Vagina (tissue), 2 donors: ENCODE measurements around the gene GPR137B.
"Not testable (repeated sequence)": the region's sequence is repeated elsewhere in the genome, so short reads cannot be mapped to it uniquely, and the experiment has no call there.

Source experiments
- CTCF ChIP-seq, 3 experiments: fragments of 450-650 bp in 2 of 3; fragments of 200-600 bp in 1 of 3; sonication (generic) in 1 of 3; IDR thresholded peaks; one replicate each; pipeline ENCODE4 v1.5.1; 2017 to 2019; ENCODE audit warnings: antibody characterized with exemption in 3 of 3, mild to moderate bottlenecking in 2 of 3, moderate library complexity in 2 of 3
- POLR2A ChIP-seq, 2 donors: fragments of 450-650 bp; IDR thresholded peaks; one replicate each; pipeline ENCODE4 v1.6.1; 2017; ENCODE audit warnings: antibody characterized with exemption in 2 of 2, mild to moderate bottlenecking in 2 of 2, moderate library complexity in 2 of 2
- POLR2AphosphoS5 ChIP-seq, 2 donors: sonication (generic); formaldehyde crosslinking; IDR thresholded peaks; one replicate each; pipeline ENCODE4 v1.9.0; 2017; ENCODE audit warnings: antibody characterized with exemption in 2 of 2, mild to moderate bottlenecking in 2 of 2, low read depth in 1 of 2; ENCODE audit not compliant: insufficient read depth in 1 of 2

- not testable (repeated sequence) for TF ChIP-seq CTCF (IDR thresholded peaks at IDR 0.05); POLR2A (IDR thresholded peaks at IDR 0.05); POLR2AphosphoS5 (IDR thresholded peaks at IDR 0.05; ENCODE audit: insufficient read depth in 1 of 2, low read depth in 1 of 2)
These were observed 15.7 kb downstream of the GPR137B start for GRCh38 chr1:236158072-236158471.
